ENCODE results near the gene PARD3. TPM values are rescaled to one million over a fixed set of nuclear protein-coding genes. Genes with fewer than 3 reads are reported as not detected.

Gene PARD3
- total RNA-seq, 2 donors from 2014 or later, result 32.0 to 61.9 TPM

DNA sequence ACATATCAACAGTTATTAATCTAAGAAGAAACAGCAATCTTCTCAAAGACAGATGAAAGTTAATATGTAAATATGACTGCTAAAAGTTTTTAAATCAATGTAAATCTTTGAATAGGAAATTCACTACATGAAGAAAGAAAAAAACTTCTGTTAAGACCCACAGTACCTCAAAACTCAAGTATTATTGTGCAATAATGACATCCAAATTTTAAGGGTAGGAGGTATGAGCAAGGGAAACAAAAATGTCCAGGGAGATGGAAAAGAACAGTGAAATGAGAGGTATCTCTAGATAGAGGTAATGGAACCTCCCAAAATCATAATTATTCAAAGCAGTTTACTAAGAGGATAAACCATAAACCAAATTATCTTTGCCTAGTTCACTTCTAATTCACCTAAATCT lies 436.8 kb downstream of the PARD3 start:
- no peak for DNase-seq (ENCODE audit: low spot score)
- TF ChIP-seq POLR2AphosphoS5 (IDR thresholded peaks at IDR 0.05), result no peak
- TF ChIP-seq POLR2A (IDR thresholded peaks at IDR 0.05), result no peak
- no peaks in the 10 kb centered on the region for H3K27me3 ChIP-seq (replicated peaks; ENCODE audit: insufficient read depth)

DNA sequence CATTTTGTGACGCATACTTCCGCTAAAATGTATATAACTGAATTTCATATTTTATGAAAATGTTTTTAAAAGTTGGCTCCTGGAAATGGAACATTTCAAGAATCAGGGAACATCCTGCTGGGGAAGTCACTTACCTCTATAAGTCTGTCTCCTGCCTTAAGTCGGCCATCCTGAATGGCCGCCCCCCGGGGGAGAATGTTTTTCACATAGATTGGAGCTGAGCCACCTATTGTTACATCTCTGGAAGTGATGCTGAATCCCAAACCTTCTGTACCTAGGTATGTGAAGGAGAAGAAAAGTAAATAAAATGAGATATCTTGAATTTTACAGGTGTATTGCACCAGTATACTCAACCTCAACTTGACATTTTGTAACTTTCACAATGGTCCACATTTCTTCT lies 437.3 kb downstream of the PARD3 start:
- DNase-seq (ENCODE audit: low spot score), result no peak
- TF ChIP-seq CTCF (IDR thresholded peaks at IDR 0.05) (no peak), POLR2AphosphoS5 (IDR thresholded peaks at IDR 0.05) (no peak), POLR2A (IDR thresholded peaks at IDR 0.05) (no peak)
- WGBS, result 97% methylated on average over 5 of the region's 5 CpGs
- Histone ChIP-seq H3K27ac (no peak overlapping the region), H3K4me3 (no peak overlapping the region), H3K9me3 (no peaks in the 10 kb centered on the region), H3K27me3 (replicated peaks; ENCODE audit: insufficient read depth) (no peaks in the 10 kb centered on the region), H3K4me1 (replicated peaks) (no peaks in the 10 kb centered on the region), H3K36me3 (no peaks in the 10 kb centered on the region)
- intact Hi-C loops (cut with DNase I), result no loop called here

More for the DNA sequence above, 436.8 kb downstream of the PARD3 start:
- intact Hi-C loops (cut with DNase I), result no loop called here
- H3K36me3 ChIP-seq, result no peaks in the 10 kb centered on the region
- no peak overlapping the region for H3K27ac ChIP-seq
- no peaks in the 10 kb centered on the region for H3K4me1 ChIP-seq (replicated peaks)
- no peaks in the 10 kb centered on the region for H3K9me3 ChIP-seq
- H3K4me3 ChIP-seq, result no peak overlapping the region

- H3K27me3 ChIP-seq (replicated peaks; ENCODE audit: insufficient read depth), result no peaks in the 10 kb centered on the region
- intact Hi-C loops (cut with DNase I), result no loop called here
- H3K9me3 ChIP-seq, result no peaks in the 10 kb centered on the region
- no peak overlapping the region for H3K27ac ChIP-seq
- no peaks in the 10 kb centered on the region for H3K4me1 ChIP-seq (replicated peaks)
- DNase-seq (ENCODE audit: low spot score), result no peak
- TF ChIP-seq POLR2A (IDR thresholded peaks at IDR 0.05), result no peak
- H3K36me3 ChIP-seq, result no peaks in the 10 kb centered on the region
- no peak overlapping the region for H3K4me3 ChIP-seq
- 86% methylated on average over 6 of the region's 6 CpGs for WGBS
Observed at GRCh38 chr10:34374356-34375045, 440.6 kb downstream of the PARD3 start.

- Histone ChIP-seq H3K4me3 (no peak overlapping the region), H3K4me1 (replicated peaks) (no peaks in the 10 kb centered on the region), H3K27me3 (replicated peaks; ENCODE audit: insufficient read depth) (no peaks in the 10 kb centered on the region), H3K36me3 (no peaks in the 10 kb centered on the region), H3K9me3 (no peaks in the 10 kb centered on the region), H3K27ac (no peak overlapping the region)
- WGBS, result 70% methylated on average over 4 of the region's 4 CpGs
- intact Hi-C loops (cut with DNase I), result no loop called here
- TF ChIP-seq POLR2AphosphoS5 (IDR thresholded peaks at IDR 0.05) (no peak), POLR2A (IDR thresholded peaks at IDR 0.05) (no peak), CTCF (IDR thresholded peaks at IDR 0.05) (no peak)
- no peak for DNase-seq (ENCODE audit: low spot score)
Observed at GRCh38 chr10:34373211-34373610, 441.9 kb downstream of the PARD3 start.

DNA sequence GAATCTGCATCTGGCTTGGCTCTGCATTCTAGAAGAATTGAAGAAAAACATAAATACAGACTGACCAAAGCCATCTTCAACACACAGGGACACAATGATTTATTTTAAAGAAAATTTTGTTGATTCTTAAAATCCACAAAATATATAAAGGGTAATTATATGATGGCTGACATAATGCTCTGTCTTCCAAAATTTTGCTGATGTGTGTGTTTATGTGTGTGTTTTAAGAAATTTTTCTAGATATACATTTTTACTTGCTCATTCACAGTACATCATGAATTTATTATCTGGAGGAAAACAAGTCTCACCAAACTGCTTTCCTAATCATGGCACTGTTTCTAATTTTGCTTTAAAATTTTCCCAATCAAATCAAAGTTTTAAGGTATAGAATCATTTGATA lies 442.6 kb downstream of the PARD3 start:
- Histone ChIP-seq H3K9me3 (no peaks in the 10 kb centered on the region), H3K36me3 (no peaks in the 10 kb centered on the region), H3K27me3 (replicated peaks; ENCODE audit: insufficient read depth) (no peaks in the 10 kb centered on the region), H3K4me3 (no peak overlapping the region), H3K27ac (no peak overlapping the region), H3K4me1 (replicated peaks) (no peaks in the 10 kb centered on the region)
- no peak for DNase-seq (ENCODE audit: low spot score)
- intact Hi-C loops (cut with DNase I), result no loop called here
- no peak for TF ChIP-seq POLR2AphosphoS5 (IDR thresholded peaks at IDR 0.05)
- no peak for TF ChIP-seq POLR2A (IDR thresholded peaks at IDR 0.05)
- no peak for TF ChIP-seq CTCF (IDR thresholded peaks at IDR 0.05)

DNA sequence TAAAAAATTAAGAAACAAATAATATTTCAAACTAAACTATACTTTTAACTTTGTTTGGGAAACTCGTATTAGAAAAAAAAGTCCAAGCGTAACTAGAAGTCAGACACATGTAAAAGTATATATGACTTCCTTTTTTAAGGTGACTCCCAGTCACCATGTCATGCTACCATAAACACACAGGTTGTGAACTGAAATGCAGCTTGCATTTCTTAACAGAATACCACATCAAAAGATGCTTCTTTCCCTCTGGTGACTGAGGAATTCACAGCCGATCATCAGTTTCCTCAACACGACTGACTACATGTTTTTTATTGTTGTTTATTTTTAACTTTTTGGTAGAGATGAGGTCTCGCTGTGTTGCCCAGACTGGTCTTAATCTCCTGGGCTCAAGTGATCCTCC lies 445.0 kb downstream of the PARD3 start:
- Histone ChIP-seq H3K9me3 (no peaks in the 10 kb centered on the region), H3K36me3 (no peaks in the 10 kb centered on the region), H3K27me3 (replicated peaks; ENCODE audit: insufficient read depth) (no peaks in the 10 kb centered on the region), H3K4me1 (replicated peaks) (no peaks in the 10 kb centered on the region), H3K27ac (no peak overlapping the region), H3K4me3 (no peak overlapping the region)
- no peak for DNase-seq (ENCODE audit: low spot score)
- WGBS, result 89% methylated on average over 5 of the region's 5 CpGs
- intact Hi-C loops (cut with DNase I), result no loop called here
- no peak for TF ChIP-seq POLR2AphosphoS5 (IDR thresholded peaks at IDR 0.05)
- no peak for TF ChIP-seq CTCF (IDR thresholded peaks at IDR 0.05)
